Activated CD8-positive, alpha-beta memory T cell treated with anti-CD3 and anti-CD28 coated beads, Interleukin-2, amount 50 U/mL, for 24 hours (primary cell): ENCODE results near the gene ZG16.

Experiments
- DNase-seq: peaks from one replicate; pipeline ENCODE4 v3.0.0-alpha.2; 2020; ENCODE audit errors: extremely low read depth

The ZG16 gene

DNA sequence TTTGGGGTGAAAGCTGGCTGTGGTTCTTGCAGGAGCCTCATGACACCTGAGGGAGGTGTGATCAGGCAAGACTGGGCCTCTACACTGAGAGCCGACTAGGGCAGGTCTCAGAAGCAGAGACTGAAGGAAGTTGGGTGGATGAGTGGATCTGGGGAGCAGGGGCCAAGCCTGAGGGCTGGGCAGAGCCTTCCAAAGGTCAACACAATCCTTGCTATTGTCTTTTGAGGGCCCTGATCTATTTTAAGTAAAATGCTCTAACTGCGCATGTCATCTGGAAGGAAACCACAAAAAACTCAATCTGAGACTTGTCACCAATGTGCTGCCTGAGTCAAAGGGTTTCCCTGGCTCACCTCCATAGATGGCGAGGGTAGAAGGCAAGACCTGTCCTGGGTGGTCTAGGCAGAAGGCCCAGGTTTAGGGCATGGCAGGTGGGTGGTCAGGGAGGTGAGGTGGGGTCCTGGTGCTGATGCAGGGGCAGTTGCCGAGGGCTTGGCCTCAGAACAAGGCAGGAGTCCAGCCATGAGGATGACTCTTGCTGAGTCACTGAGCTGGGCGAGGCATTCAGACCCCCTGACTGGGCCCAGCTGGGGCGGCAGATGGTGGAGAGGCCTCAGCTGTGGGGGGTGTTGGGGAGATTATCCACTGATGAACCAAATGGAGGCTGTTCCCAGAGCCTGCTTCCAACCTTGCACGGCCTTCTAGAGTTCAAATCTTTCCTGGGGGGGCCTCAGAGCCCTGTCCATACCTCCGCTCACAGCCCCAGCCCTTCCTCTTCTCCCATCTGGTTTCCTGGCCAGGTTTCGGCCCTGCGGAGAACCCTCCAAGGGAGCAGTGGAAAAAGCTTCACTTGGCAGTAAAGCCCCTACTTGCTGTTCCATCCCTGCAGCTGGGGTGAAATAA, 47.3 kb downstream of the ZG16 start:
- DNase-seq, result no peak

DNA sequence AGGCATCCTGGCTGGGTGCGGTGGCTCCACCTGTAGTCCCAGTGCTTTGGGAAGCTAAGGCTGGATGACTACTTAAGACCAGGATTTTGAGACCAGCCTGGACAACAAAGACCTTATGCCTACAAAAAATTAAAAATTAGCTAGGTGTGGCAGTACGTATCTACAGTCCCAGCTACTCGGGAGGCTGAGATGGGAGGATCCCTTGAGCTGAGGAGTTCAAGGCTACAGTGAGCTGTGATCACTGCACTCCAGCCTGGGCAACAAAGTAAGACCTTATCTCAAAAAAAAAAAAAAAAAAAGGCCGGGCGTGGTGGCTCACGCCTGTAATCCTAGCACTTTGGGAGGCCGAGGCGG, 48.3 kb downstream of the ZG16 start:
- no peak for DNase-seq

DNA sequence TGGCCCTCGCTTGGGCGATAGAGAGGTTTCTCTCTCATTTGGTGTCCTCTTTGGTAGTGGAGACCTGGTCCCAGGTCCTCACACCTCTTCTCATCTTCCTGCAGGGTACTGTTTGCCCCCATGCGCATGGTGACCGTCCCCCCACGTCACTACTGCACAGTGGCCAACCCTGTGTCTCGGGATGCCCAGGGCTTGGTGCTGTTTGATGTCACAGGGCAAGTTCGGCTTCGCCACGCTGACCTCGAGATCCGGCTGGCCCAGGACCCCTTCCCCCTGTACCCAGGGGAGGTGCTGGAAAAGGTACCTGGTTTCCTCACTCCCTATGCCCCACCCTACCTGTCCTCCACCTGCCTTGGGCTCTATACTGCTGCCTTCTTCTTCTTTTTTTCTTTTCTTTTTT, 52.7 kb downstream of the ZG16 start:
- DNase-seq, result no peak

GRCh38 chr16:29831490-29831889, 53.4 kb downstream of the ZG16 start:
- no peak for DNase-seq
